Endothelial cell of umbilical vein (primary cell): ENCODE measurements around the gene ZNF322. TPM values are rescaled to one million over a fixed set of nuclear protein-coding genes. Genes with fewer than 3 reads are reported as not detected.
A peak's percentile ranks its signal among the peaks of the same experiment; 100 is the strongest.

Experiments
- BruUV-seq: library from RNA; stranded (reverse); fragments of 400-500 nt; replicated peaks from 2 replicates; lab custom pipeline; 2021; lab: Mats Ljungman, UMichigan
- CTCF ChIA-PET: fragments of 300-600, 350-600 bp; sonication (Branson Sonifier 250); formaldehyde crosslinking; loops from one replicate; lab custom pipeline; 2021; ENCODE audit warnings: antibody characterized with exemption, inconsistent platforms; lab: Charles Lee
- POLR2A ChIA-PET: fragments of 300-600, 350-600 bp; sonication (Branson Sonifier 250); formaldehyde crosslinking; loops from one replicate; lab custom pipeline; 2021; ENCODE audit warnings: antibody characterized with exemption, inconsistent platforms; lab: Charles Lee
- DNase-seq: peaks from one replicate; pipeline ENCODE4 v3.0.0-alpha.2; 2011; ENCODE audit warnings: low read depth, low spot score
- FAIRE-seq: peaks from 2 replicates; lab custom pipeline; 2011; peaks lifted over from hg19 to GRCh38; lab: Jason Lieb, UNC
- H2AFZ ChIP-seq: 2 replicates; pipeline ENCODE4 v1.6.0; 2012; ENCODE audit warnings: low read depth, low read length, control low read depth, inconsistent platforms
- H3K27ac ChIP-seq: 2 replicates; pipeline ENCODE4 v1.5.1; 2011; ENCODE audit warnings: low read depth, mild to moderate bottlenecking, control low read depth, low read length, moderate library complexity; ENCODE audit not compliant: insufficient read depth
- H3K27me3 ChIP-seq, 2 experiments: 2 replicates each; pipeline versions ENCODE4 v1.6.0 to v1.6.1; 2011; ENCODE audit warnings: low read length in 2 of 2, mixed read lengths in 1 of 2; ENCODE audit not compliant: control insufficient read depth in 2 of 2, insufficient read depth in 2 of 2
- H3K36me3 ChIP-seq, 2 experiments: 2 replicates in 1 of 2; 3 replicates in 1 of 2; pipeline ENCODE4 v1.5.1; 2011; ENCODE audit warnings: low read length in 2 of 2, mild to moderate bottlenecking in 1 of 2, moderate library complexity in 1 of 2; ENCODE audit not compliant: control insufficient read depth in 2 of 2, insufficient read depth in 2 of 2; ENCODE audit errors: extremely low read depth in 1 of 2
- H3K4me1 ChIP-seq: 3 replicates; pipeline ENCODE4 v1.5.1; 2011; ENCODE audit warnings: mild to moderate bottlenecking, low read length; ENCODE audit not compliant: control insufficient read depth, insufficient read depth; ENCODE audit errors: extremely low read depth
- H3K4me2 ChIP-seq: 2 replicates; pipeline ENCODE4 v1.6.1; 2011; ENCODE audit warnings: low read length, control low read depth, mixed read lengths; ENCODE audit not compliant: insufficient read depth
- H3K4me3 ChIP-seq, 3 experiments: fragments of 200-600 bp in 1 of 3; sonication (generic), shearing (Covaris generic) in 1 of 3; replicated peaks in 1 of 3; 2 replicates each; pipeline ENCODE4 v1.5.1; 2011 to 2016; ENCODE audit warnings: control low read depth in 3 of 3, low read length in 3 of 3, mild to moderate bottlenecking in 2 of 3, inconsistent platforms in 1 of 3, low read depth in 1 of 3, moderate library complexity in 1 of 3; ENCODE audit not compliant: insufficient read depth in 1 of 3
- H3K79me2 ChIP-seq: 2 replicates; pipeline ENCODE4 v1.6.0; 2012; ENCODE audit warnings: low read length, inconsistent platforms; ENCODE audit not compliant: control insufficient read depth, insufficient read depth
- H3K9ac ChIP-seq: replicated peaks from 2 replicates; pipeline ENCODE3; 2011; ENCODE audit warnings: low read length, control low read depth; ENCODE audit not compliant: insufficient read depth; ENCODE audit errors: extremely low read depth
- H3K9me1 ChIP-seq: replicated peaks from 3 replicates; pipeline ENCODE4 v1.6.0; 2011; ENCODE audit warnings: mild to moderate bottlenecking, low read length; ENCODE audit not compliant: control insufficient read depth, insufficient read depth; ENCODE audit errors: extremely low read depth
- H3K9me3 ChIP-seq: replicated peaks from 2 replicates; pipeline ENCODE4 v1.5.1; 2012; ENCODE audit warnings: low read length, inconsistent platforms; ENCODE audit not compliant: control insufficient read depth, insufficient read depth
- H4K20me1 ChIP-seq: replicated peaks from 2 replicates; pipeline ENCODE3; 2011; ENCODE audit warnings: mild to moderate bottlenecking, low read length; ENCODE audit not compliant: control insufficient read depth, insufficient read depth; ENCODE audit errors: extremely low read depth
- CTCF ChIP-seq, 2 donors: IDR thresholded peaks; 1 replicate in 1 of 2; 2 replicates in 1 of 2; pipeline ENCODE4 v1.5.1; 2011; ENCODE audit warnings: low read length in 2 of 2, mild to moderate bottlenecking in 2 of 2, moderate library complexity in 2 of 2, control low read depth in 1 of 2, inconsistent platforms in 1 of 2, low read depth in 1 of 2; ENCODE audit not compliant: insufficient read depth in 1 of 2; ENCODE audit errors: extremely low read depth in 1 of 2
- EZH2 ChIP-seq: IDR thresholded peaks from 2 replicates; pipeline ENCODE4 v1.6.1; 2012; ENCODE audit warnings: borderline replicate concordance, low read depth, mild to moderate bottlenecking, moderate library complexity, low read length, inconsistent platforms; ENCODE audit not compliant: severe bottlenecking
- MAX ChIP-seq: IDR thresholded peaks from 2 replicates; pipeline ENCODE4 v1.6.1; 2011; ENCODE audit not compliant: insufficient read depth, insufficient read length
- MYC ChIP-seq: IDR thresholded peaks from one replicate; pipeline ENCODE4 v1.6.1; 2011; ENCODE audit warnings: mild to moderate bottlenecking, low read depth, low read length
- dilution Hi-C: fragments of 300-500 bp; cut with MboI; formaldehyde crosslinking; loops from one replicate; pipeline ENCODE4 v1.15.0; 2019; ENCODE audit warnings: low sequenced_read_pairs; ENCODE audit not compliant: extremely low pct_ligation_motif_present
- intact Hi-C: fragments of 100-400 bp; cut with micrococcal nuclease; formaldehyde crosslinking; loops from one replicate; pipeline ENCODE4 v1.10.0; 2022
- polyA plus RNA-seq, 4 experiments: library from polyadenylated mRNA; depleted of rRNA in 3 of 4; stranded (reverse) in 3 of 4; unstranded in 1 of 4; fragments of >200 nt; gene quantifications; 2 replicates each; pipeline versions ENCODE4 v1.2.1 to v1.2.3, GENCODE V29; 2011 to 2012; ENCODE audit warnings: missing spikeins in 1 of 4
- total RNA-seq: library from RNA; stranded (reverse); gene quantifications from 2 replicates; pipeline ENCODE4 v1.2.3, GENCODE V29; 2021

The ZNF322 gene
- total and polyA plus RNA-seq, 2 donors (not counting 3 experiments of a cell fraction or from before 2014, with no cell fraction given) = 3.4 to 17.0 TPM

GRCh38 chr6:26613689-26614683, 45.6 kb downstream of the ZNF322 start:
- H3K4me3 ChIP-seq = no peak overlapping the region
- peaks cover 43 to 56% of the 10 kb centered on the region in 2 experiments for H3K27me3 ChIP-seq
- H4K20me1 ChIP-seq = no peaks in the 10 kb centered on the region
- dilution Hi-C loops = no loop called here
- H3K79me2 ChIP-seq = no peaks in the 10 kb centered on the region
- no peaks in the 10 kb centered on the region for H3K9me3 ChIP-seq
- intact Hi-C loops = no loop called here
- H3K4me2 ChIP-seq = no peak overlapping the region
- CTCF ChIA-PET = no interaction called here
- peak; percentile 98 for TF ChIP-seq EZH2
- TF ChIP-seq MYC = no peak
- no peak for TF ChIP-seq CTCF (IDR thresholded peaks at IDR 0.05; ENCODE audit: extremely low read depth in 1 of 2, insufficient read depth in 1 of 2, low read depth in 1 of 2, low read length in 2 of 2)
- no peak for TF ChIP-seq MAX
- BruUV-seq = no TSS peak
- no peak overlapping the region for H3K9ac ChIP-seq
- DNase-seq = no peak
- no peak for FAIRE-seq
- H3K27ac ChIP-seq = no peak overlapping the region
- peak overlapping the region; percentile 42 for H2AFZ ChIP-seq
- no peaks in the 10 kb centered on the region for H3K36me3 ChIP-seq
- no peaks in the 10 kb centered on the region for H3K9me1 ChIP-seq
- H3K4me1 ChIP-seq = peaks cover 5% of the 10 kb centered on the region
- POLR2A ChIA-PET = no interaction called here
